SK-N-MC (cell line): ENCODE measurements around the gene RASA3.

Experiments used
- EZH2 ChIP-seq: fragments of 200-600 bp; sonication (generic); IDR thresholded peaks from one replicate; pipeline ENCODE4 v1.6.1; 2017; ENCODE audit warnings: antibody characterized with exemption
- FOXP2 ChIP-seq: optimal IDR thresholded peaks from 2 replicates; pipeline ENCODE3; 2011; ENCODE audit warnings: mild to moderate bottlenecking, moderate library complexity; ENCODE audit not compliant: insufficient read depth; ENCODE audit errors: extremely low read length, control extremely low read depth
- POLR2AphosphoS5 ChIP-seq: IDR thresholded peaks from 2 replicates; pipeline ENCODE4 v1.6.1; 2012; ENCODE audit warnings: mild to moderate bottlenecking, low read depth, low read length, borderline replicate concordance

- TF ChIP-seq EZH2: no peak
- TF ChIP-seq POLR2AphosphoS5: no peak
- no peak for TF ChIP-seq FOXP2
These were observed 182.9 kb downstream of the RASA3 start for GRCh38 chr13:113949546-113949945.
